GM19455 (cell line): ENCODE measurements around the gene INMT.
A peak's percentile ranks its signal among the peaks of the same experiment; 100 is the strongest.

Experiments
- ATAC-seq: cut with Tn5 transposase; IDR thresholded peaks from one replicate; pipeline ENCODE4 v1.9.1; 2021; ENCODE audit not compliant: unreplicated experiment

The INMT gene

DNA sequence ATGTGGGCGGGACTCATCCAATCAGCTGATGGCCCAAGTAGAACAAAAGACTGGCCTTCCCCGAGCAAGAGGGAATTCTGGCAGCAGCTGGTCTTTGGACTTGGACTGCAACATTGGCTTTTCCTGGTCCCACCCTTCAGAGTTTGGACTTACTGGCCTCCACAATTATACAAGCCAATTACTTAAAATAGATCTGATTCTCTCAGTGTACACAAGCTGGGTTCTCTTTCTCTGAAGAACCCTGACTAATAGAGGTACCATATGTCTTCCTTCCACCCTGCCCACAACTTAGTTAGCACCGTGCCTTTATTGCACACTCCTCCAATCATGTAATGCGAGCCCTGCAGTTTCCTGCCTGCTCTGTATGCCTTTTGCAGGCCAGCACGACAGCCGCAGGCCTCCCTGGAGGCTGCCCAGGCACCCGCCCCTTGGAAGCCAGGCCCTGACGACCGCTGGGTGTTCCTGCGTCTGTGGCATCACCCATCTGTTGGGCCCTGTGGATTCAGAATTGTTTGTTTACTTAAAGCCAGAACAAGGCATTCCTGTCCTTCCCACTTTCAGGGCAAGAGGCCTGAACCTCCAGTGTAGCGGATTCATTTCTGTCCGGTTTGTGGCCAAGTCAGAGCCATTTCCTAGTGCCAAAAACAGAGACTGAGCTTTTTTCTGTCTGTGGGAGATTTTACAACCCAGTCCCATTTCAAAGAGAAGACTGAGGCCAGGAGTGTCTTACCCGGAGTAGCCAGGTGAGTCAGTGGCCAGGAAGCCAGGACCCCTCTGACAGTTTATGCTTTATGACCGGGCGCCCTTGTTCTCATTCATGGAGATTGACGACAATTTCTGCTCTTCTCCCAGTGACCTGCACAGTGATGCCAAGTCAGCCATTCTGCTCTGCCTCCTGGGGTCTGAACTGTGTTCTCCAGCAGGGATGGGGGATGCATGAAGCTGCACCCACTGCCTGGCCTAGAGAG, 968 bp upstream of the INMT start:
- ATAC-seq, result no peak

- no peak for ATAC-seq
These were observed 549 bp downstream of the INMT start for GRCh38 chr7:30752484-30752883.

DNA sequence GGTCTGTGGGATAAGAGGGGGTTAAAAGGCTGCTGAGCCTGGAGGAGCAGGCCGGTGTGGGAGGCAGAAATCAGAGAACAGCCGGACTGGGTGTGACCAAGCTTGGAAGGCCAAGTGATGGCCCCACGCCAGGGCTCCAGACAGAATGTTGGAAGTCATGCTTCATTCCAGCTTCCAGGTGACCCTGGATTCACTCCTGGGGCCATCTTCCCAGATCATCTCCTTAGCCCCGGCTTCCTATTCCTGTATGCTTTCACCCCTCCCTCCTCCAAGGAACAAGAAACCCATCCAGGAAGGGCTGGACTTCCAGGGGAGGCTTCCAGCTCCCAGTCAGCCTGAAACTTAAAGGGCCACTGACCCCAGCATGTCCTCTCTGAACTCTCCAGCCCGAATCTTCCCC, 1.0 kb downstream of the INMT start:
- ATAC-seq, result no peak

GRCh38 chr7:30754315-30754877, 2.5 kb downstream of the INMT start:
- ATAC-seq, result no peak

DNA sequence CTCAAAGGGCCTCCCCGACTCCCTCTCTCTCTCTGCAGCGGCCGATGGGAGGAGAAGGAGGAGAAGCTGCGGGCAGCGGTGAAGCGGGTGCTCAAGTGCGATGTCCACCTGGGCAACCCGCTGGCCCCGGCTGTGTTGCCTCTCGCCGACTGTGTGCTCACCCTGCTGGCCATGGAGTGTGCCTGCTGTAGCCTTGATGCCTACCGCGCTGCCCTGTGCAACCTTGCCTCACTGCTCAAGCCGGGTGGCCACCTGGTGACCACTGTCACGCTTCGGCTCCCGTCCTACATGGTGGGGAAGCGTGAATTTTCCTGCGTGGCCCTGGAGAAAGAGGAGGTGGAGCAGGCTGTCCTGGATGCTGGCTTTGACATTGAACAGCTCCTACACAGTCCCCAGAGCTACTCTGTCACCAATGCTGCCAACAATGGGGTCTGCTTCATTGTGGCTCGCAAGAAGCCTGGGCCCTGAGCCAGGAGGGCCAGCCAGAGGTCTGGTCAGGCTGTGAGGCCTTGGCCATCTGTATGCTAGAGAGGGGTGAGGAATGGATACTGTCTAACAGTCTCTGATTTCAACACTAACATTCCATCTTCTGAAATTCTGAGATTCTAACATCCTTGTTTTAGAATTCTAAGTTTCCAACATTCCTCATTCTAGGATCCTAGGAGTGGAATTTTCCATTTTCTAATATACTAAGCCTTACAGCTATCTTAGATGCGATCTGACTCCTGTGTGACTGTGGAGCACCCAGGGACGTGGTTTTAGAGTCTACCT, 3.6 kb downstream of the INMT start:
- no peak for ATAC-seq

DNA sequence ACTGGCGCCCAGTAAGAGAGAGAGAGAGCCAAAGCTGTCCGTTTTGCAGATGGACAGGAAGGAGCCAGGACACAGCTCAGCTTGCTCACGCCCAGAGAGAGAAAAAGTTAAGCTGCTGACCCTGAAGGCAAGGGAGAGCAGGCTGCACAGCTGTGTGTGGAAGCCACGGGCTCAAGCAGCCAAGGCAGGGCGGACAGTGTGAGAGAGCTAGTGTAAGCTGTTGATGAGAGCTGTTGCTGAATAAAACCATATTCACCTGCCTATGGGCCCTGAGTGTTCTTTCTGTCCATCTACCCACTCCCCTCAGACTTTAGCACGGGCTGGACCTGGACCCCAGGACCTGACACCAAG, 5.4 kb downstream of the INMT start:
- ATAC-seq, result no peak

DNA sequence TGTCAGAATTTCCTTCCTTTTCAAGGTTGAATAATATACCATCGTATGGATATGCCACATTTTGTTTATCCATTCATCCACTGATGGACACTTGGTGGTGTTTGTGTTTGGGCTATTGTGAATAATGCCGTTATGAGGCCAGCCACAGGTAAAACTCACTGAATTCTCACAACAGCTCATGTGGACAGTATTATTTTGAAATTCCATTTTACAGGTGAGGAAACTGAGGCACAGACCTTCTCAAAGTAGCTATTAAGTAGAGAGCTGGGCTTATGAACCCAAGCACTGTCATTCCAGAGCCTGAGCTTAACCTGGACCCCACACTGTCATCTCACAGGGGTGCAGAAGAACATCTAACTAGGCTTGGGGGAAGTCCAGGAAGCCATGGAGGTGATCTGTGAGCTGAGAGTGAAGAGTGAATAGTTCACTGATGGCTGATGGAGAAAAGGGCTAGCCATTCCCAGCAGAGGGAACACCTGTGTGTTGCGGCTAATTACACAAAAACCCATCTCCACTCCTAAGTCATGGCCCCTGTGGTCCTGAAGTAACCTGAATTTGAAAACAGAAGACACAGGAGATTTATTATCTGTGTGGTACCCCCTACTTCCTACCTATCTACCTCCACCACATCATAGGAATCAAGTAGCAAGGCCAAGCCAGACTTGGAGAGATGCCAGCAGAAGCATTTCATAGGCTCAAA, 8.7 kb downstream of the INMT start:
- ATAC-seq, result no peak

DNA sequence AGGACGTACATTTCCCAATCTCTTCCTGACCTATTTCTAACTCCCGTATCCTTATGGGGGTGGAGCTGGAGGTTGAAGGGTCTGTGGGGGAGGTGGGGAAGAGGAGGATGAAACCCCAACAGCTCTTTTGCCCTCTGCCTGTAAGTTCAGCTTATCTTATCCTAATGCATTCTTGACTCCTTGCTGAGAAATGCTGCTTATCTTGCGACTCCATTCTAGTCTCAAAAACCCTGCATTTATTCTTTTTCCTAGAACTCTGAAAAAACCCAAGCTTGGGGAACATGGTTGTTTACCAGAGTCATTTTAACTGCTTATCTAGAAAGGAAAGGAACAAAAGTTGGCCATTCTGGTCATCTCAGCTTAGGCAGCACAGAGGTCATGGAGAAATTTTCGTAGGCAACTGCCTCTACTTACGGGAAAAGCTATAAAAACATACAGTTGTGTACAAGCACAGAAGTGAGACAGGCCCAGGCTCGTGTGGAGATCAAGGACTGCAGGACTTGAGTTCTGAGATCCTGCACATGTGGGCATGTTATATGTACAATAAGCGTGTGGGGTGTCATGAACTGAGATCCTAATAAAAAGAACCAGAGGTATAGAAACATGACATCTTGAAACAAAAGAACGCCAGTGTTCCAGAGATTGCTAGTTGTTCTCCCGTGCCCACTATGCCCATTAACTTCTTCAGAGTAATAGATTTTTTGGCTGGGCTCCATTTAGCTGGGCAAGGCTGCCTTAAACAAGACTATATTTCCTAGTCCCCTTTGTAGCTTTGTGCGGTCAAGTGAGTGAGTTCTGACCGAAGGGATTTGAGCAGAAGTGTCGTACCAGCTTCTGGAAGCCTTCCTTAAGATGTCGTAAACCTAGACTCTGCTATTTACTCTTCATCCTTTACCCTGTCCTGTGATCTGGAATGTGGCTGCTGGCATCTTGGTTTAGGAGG, 9.6 kb downstream of the INMT start:
- ATAC-seq, result no peak

DNA sequence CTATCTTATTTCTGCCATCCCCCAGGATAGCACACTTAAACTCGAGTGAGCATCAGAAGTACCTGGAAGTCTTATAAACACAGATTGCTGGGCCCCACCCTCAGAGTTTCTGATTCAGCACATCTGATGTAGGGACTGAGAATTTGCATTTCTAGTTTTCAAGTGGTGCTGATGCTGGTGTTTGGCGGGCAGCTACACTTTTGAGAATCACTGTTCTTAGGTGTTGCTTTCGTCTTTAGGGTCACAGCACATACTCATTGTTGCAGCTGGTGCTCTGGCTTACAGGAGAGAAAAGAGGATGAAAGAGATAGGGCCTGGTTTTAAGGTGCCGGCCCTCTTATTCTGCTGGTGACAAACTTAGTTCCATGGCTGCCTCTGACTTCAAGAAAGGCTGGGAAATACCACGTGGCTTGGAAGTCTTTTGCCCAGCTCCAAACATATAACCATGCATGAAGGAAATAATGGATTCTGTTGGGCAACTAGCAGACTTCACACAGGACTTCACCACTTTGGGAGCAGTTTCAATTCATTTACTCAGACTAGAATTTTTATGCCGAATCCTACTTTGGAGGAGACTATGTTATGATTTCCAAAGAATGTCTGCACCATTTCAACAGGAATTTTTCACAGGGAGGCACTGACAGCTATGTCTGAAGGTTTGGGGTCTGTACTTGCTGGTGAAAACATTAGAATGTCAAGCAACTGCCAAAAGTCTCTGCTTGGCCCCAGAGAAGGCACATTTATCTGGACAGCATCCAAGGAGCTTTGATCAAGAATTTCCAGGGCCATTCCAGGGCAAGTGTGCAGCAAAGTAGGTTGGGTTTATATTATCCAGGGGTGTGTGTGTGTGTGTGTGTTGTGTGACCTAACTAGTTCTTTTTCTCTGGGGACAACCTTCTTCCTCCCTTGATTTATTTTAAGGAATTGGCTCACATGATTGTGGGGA, 12.4 kb downstream of the INMT start:
- ATAC-seq, result peak; percentile 97

DNA sequence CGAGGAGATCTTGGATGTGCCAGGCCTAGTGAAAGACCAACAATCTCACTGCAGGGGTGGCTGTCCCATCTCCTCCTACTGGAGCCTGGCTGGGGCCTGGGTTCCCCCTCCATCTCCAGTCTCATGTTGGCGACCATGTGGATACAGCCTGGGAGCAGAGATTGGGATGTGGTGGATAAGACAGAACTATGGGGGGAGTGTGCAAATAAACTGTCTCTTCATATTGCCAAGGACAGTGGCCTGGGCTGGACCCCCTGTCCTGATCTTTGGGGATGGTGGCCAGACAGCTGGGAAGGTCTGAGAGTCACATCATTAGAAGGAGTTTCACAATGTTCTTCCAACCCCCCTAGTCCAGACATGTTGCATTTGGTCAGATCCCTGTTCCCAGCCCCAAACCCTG, 13.5 kb downstream of the INMT start:
- no peak for ATAC-seq

DNA sequence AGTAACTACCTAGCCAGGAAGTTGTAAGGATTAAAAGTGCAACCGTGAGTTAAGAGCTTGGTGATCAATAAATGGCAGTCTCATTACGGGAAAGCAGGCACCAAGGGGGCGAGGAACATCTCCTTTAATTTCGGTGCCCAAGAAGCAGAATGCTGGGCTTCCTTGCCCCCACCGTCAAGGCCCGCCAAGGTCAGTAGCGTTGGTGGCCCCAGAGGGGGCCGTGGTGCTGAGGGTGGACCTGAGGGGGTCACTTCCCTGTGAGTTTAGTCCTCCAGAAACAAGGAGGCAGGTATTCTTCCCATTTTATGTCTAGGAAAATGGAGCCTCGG, 18.9 kb downstream of the INMT start:
- no peak for ATAC-seq

DNA sequence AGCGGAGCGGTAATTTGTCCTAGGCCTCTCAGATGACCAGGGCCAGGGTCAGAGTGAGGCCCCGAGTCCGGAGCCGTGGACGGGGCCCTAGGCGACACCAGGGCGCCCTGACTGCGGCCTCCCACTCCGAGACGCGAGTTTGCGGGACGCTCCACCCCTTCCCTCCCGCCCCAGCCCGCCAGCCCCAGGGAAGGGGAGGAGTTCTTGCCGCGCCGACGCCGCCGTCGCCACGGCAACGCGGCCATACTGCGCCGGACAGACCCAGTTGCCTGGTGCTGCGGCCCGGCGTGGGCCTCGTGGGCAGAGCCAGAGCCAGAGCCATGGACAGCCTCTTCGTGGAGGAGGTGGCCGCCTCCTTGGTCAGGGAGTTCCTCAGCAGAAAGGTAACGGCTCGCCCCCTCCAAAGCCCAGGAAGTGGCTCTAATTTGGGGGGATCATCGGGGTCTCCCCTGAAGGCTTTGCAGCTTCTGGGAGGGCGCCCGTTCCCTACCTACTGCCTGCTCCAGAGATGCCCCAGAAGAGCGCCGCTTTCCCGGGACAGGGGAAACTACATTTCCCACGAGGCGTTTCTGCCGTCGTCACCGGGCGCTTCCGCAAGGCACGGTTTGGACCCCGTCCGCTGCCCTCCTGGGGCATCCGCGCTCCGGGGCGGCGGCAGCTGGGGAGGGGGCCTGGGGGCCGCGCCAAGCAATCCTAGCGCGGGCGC, 19.4 kb downstream of the INMT start, which contains the start of gene MINDY4:
TSS of gene MINDY4 (plus strand) at position 244 of the 706 bp plus-strand sequence. CDS start at position 321, 77 bp downstream.
- peak; percentile 93 for ATAC-seq

GRCh38 chr7:30771880-30772425, 20.0 kb downstream of the INMT start:
- no peak for ATAC-seq

DNA sequence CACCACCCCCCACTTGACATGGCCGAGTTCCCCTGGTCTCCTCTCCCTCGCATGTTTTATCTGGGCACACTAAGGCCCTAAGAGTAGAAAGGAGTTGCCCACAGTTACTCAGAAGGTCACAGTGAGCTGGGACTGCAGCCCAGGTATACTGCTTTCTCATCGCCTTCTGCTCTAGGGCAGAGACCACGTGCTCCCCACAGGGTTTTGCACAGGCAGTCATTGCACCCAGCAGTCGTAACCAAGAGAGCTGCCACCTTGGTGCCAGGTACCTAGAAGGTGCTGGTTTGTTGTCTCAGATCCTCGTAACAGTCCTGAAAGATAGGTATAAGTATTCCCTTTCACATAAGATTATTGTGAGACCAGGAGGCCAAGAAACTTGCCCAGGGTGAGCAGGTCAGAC, 21.0 kb downstream of the INMT start:
- ATAC-seq, result no peak

DNA sequence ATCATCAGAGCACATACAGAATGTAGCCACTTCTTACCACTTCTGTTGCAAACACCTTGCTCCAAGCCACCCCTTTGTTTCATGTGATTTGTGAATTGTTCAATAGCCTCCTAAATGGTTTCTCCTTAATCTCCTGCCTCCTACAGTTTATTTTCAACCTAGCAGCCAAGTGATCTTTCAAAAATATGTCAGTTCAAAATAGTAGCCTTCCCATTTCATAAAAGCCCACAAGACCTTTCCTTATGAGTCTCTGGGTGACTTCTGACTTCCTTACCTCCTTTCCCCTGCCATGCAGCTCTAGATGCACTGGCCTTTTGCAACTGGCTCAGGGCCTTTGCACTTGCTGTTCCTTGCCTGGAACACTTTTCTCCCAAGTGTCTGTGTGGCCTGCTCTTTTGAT, 24.1 kb downstream of the INMT start:
- ATAC-seq, result no peak

GRCh38 chr7:30776971-30777370, 25.0 kb downstream of the INMT start:
- ATAC-seq, result no peak

GRCh38 chr7:30778255-30779025, 26.5 kb downstream of the INMT start:
- no peak for ATAC-seq
